Smooth muscle cell (in vitro differentiated cells): ENCODE data around the gene SEMA6B. TPM values are rescaled to one million over a fixed set of nuclear protein-coding genes. Genes with fewer than 3 reads are reported as not detected.

Experiments
- DNase-seq: peaks from one replicate; lab custom pipeline; 2025; ENCODE audit not compliant: unreplicated experiment; lab: John Stamatoyannopoulos, UW
- H2AFZ ChIP-seq: fragments of 200-600 bp; sonication (generic); 2 replicates; pipeline ENCODE4 v1.6.0; 2016; ENCODE audit warnings: antibody characterized with exemption, low read depth, mild to moderate bottlenecking
- H3F3A ChIP-seq: fragments of 200-600 bp; sonication (generic); 2 replicates; pipeline ENCODE4 v1.6.0; 2017; ENCODE audit warnings: antibody characterized with exemption, low read depth
- H3K27ac ChIP-seq: fragments of 200-600 bp; sonication (generic); 2 replicates; pipeline ENCODE4 v1.5.1; 2016; ENCODE audit warnings: low read depth, mild to moderate bottlenecking
- H3K27me3 ChIP-seq: fragments of 200-600 bp; sonication (generic); 2 replicates; pipeline ENCODE4 v1.6.1; 2016; ENCODE audit warnings: low read depth, mild to moderate bottlenecking
- H3K36me3 ChIP-seq: fragments of 200-600 bp; sonication (generic); 2 replicates; pipeline ENCODE4 v1.5.1; 2016; ENCODE audit warnings: low read depth
- H3K4me1 ChIP-seq: fragments of 200-600 bp; sonication (generic); 2 replicates; pipeline ENCODE4 v1.5.1; 2016; ENCODE audit warnings: low read depth
- H3K4me2 ChIP-seq: fragments of 200-600 bp; sonication (generic); 2 replicates; pipeline ENCODE4 v1.6.0; 2016; ENCODE audit warnings: mild to moderate bottlenecking
- H3K4me3 ChIP-seq: fragments of 200-600 bp; sonication (generic); 2 replicates; pipeline ENCODE4 v1.5.1; 2016; ENCODE audit warnings: mild to moderate bottlenecking
- H3K79me2 ChIP-seq: fragments of 200-600 bp; sonication (generic); 2 replicates; pipeline ENCODE4 v1.6.0; 2016; ENCODE audit warnings: low read depth, mild to moderate bottlenecking
- H3K9ac ChIP-seq: fragments of 200-600 bp; sonication (generic); 2 replicates; pipeline ENCODE4 v1.6.0; 2016; ENCODE audit warnings: low read depth
- H3K9me3 ChIP-seq: fragments of 200-600 bp; sonication (generic); replicated peaks from 2 replicates; pipeline ENCODE4 v1.5.1; 2016; ENCODE audit warnings: low read depth
- H4K20me1 ChIP-seq: fragments of 200-600 bp; sonication (generic); 2 replicates; pipeline ENCODE4 v1.6.0; 2016; ENCODE audit warnings: low read depth
- WGBS: methylation state at CpG from one replicate; pipeline ENCODE4 v1.1.7; 2016; ENCODE audit warnings: low lambda C conversion rate; 5-methylcytosine and 5-hydroxymethylcytosine counted together
- polyA plus RNA-seq: library from polyadenylated mRNA; unstranded; fragments of >200 nt; fragmentation: Nextera tagmentation; extraction: Ambion mirVana; gene quantifications from 2 replicates; pipeline ENCODE4 v1.2.1, GENCODE V29; 2016
- total RNA-seq: library from RNA; depleted of rRNA; stranded (reverse); fragments of >200 nt; gene quantifications from 2 replicates; pipeline ENCODE4 v1.2.3, GENCODE V29; 2014
- TF ChIP-seq, protein P1 (sequence below): fragments of 200-600 bp; sonication (generic); IDR thresholded peaks from 2 replicates; pipeline ENCODE4 v1.5.1; 2017; ENCODE audit warnings: borderline replicate concordance, mild to moderate bottlenecking, antibody characterized with exemption; ENCODE audit not compliant: insufficient read depth, poor library complexity, severe bottlenecking

SEMA6B gene
- total and polyA plus RNA-seq, 2 experiments from 2014 or later = 0.63 to 1.9 TPM

DNA sequence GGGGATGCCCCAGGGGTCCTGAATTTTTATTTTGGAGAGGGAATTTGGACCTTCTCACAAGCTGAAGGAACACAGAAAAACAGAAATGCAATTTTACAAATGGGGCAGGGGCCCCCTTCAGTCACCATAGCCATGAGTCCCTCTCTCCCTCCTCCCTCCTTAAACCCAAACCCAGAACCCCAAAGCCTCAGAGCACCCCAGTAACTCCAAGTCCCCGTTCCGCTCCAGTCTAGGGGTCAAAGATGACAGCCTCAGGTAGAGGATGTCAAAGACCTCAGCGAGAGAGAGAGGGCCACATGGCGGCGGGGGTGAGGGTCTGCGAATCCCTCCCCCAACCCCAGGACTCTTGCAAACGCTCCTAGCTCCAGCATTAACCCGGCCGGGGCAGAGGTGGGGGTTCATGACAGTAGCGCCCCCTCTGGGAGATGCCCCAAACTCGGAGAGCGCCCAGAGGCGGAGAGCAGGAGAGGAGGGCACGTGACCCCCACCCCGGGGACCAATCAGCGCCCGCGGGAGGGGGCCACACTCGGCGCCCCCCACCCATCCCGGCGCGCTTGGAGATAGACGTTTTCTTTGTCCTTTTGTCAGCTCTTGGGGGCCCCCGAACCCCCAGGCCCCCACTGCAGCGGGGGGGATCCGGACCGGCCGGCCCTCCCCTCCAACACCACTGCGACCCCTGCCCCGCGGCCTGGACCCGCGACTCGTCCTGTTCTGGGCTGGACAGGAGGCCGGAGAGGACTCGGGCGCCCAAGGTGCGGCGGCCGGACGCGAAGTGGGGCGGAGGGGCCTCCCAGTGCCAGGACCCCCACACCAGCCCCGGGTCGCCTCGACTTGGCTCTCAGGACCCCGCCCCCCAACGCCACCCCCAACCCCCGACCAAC is 20.8 kb upstream of the SEMA6B start:
- TF ChIP-seq, protein P1, sequence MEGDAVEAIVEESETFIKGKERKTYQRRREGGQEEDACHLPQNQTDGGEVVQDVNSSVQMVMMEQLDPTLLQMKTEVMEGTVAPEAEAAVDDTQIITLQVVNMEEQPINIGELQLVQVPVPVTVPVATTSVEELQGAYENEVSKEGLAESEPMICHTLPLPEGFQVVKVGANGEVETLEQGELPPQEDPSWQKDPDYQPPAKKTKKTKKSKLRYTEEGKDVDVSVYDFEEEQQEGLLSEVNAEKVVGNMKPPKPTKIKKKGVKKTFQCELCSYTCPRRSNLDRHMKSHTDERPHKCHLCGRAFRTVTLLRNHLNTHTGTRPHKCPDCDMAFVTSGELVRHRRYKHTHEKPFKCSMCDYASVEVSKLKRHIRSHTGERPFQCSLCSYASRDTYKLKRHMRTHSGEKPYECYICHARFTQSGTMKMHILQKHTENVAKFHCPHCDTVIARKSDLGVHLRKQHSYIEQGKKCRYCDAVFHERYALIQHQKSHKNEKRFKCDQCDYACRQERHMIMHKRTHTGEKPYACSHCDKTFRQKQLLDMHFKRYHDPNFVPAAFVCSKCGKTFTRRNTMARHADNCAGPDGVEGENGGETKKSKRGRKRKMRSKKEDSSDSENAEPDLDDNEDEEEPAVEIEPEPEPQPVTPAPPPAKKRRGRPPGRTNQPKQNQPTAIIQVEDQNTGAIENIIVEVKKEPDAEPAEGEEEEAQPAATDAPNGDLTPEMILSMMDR = no peak
- WGBS = 16% methylated on average over 30 of the region's 50 CpGs
- peaks cover 5% of the 10 kb centered on the region for H3K4me1 ChIP-seq
- no peaks in the 10 kb centered on the region for H4K20me1 ChIP-seq
- no peak overlapping the region for H3K9ac ChIP-seq
- H3F3A ChIP-seq = peaks cover 15% of the 10 kb centered on the region
- no peak overlapping the region for H3K27ac ChIP-seq
- no peaks in the 10 kb centered on the region for H3K9me3 ChIP-seq
- H3K4me3 ChIP-seq = peak overlapping the region; percentile 42
- no peak overlapping the region for H2AFZ ChIP-seq
- peak overlapping the region; percentile 81 for H3K4me2 ChIP-seq
- no peaks in the 10 kb centered on the region for H3K79me2 ChIP-seq
- no peaks in the 10 kb centered on the region for H3K36me3 ChIP-seq
- H3K27me3 ChIP-seq = peaks cover 20% of the 10 kb centered on the region
- DNase-seq = no peak

DNA sequence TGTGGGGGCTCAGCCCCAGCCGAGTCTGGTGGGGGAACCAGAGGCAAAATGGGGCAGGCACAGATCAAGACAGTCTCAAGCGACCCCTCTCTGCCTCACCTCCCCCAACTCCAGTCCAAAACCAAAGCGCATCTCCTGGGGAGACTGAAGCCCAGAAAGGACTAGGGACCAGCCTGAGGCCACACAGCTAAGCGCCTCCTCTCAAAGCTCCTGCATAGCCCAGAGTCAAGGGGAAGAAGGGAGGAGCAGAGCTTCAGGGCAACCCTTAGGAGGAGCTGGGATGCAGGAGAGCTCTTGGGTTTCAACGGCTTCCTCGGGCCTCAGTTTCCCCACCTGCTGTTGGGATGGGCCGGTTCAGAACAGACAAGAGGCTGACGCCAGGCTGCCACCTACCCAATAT is 19.9 kb upstream of the SEMA6B start:
- no peak overlapping the region for H3K9ac ChIP-seq
- H3K27ac ChIP-seq = no peak overlapping the region
- no peaks in the 10 kb centered on the region for H4K20me1 ChIP-seq
- H3K79me2 ChIP-seq = no peaks in the 10 kb centered on the region
- no peak for DNase-seq
- peaks cover 13% of the 10 kb centered on the region for H3K4me1 ChIP-seq
- H3K36me3 ChIP-seq = no peaks in the 10 kb centered on the region
- WGBS = 89% methylated on average over 8 of the region's 8 CpGs
- no peak overlapping the region for H3K4me3 ChIP-seq
- H3K9me3 ChIP-seq = no peaks in the 10 kb centered on the region
- H3K27me3 ChIP-seq = peaks cover 20% of the 10 kb centered on the region
- peaks cover 15% of the 10 kb centered on the region for H3F3A ChIP-seq
- H3K4me2 ChIP-seq = no peak overlapping the region
- no peak overlapping the region for H2AFZ ChIP-seq
- TF ChIP-seq, protein P1 = no peak

DNA sequence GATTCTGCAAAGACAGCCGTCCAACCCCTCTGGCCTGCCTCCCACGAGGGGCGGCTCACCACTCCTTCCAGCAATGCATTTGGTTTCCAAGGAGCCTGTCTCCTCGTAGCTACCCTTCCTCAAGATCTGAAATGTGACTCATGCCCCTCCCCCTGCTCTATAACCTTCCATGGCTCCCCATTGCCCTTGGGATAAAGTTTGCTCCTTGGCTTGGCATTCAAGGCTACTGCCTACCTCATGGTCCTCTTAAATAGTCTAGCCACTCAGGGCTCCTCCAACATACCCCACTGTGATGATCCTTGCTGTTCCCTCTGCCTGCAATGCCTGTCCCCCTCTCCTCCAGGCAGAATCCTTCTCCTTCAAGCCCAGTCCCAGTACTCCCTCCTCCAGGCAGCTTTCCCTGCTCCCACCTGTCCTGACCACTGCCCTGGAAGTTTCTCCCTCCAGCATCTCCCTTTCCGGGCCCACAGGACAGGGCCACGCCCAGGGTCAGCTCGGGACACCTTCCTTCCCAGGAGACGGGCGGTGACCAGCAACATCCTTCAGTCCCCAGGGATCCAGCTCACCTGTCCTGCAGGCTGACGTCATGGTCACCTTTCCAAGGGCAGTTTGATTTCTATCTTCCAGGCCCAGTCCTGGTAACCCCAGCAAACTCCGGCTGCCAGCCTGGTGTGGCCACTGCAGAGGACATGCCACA is 19.2 kb upstream of the SEMA6B start:
- Histone ChIP-seq H3K27ac (no peak overlapping the region), H3K4me2 (no peak overlapping the region), H3K79me2 (no peaks in the 10 kb centered on the region), H3K4me1 (peaks cover 14% of the 10 kb centered on the region), H3K27me3 (peaks cover 20% of the 10 kb centered on the region), H3K9ac (no peak overlapping the region), H3F3A (peaks cover 15% of the 10 kb centered on the region), H3K9me3 (no peaks in the 10 kb centered on the region), H4K20me1 (no peaks in the 10 kb centered on the region), H3K4me3 (no peak overlapping the region), H2AFZ (no peak overlapping the region), H3K36me3 (no peaks in the 10 kb centered on the region)
- 86% methylated on average over 11 of the region's 11 CpGs for WGBS
- no peak for DNase-seq
- TF ChIP-seq, protein P1 = no peak
